Osteoblast (primary cell): ENCODE results near the gene ATP11A. TPM values are rescaled to one million over a fixed set of nuclear protein-coding genes. Genes with fewer than 3 reads are reported as not detected.
"Not testable (repeated sequence)": the region's sequence is repeated elsewhere in the genome, so short reads cannot be mapped to it uniquely, and the experiment has no call there.

Experiments
- DNase-seq: peaks from one replicate; pipeline ENCODE4 v3.0.0; 2011; ENCODE audit warnings: low spot score, mixed read lengths; ENCODE audit not compliant: insufficient read length; ENCODE audit errors: missing footprints
- H2AFZ ChIP-seq: 2 replicates; pipeline ENCODE4 v1.6.0; 2011; ENCODE audit warnings: mild to moderate bottlenecking, low read length
- H3K27ac ChIP-seq: 2 replicates; pipeline ENCODE4 v1.5.1; 2011; ENCODE audit warnings: mild to moderate bottlenecking, low read depth, low read length, moderate library complexity
- H3K27me3 ChIP-seq: 2 replicates; pipeline ENCODE4 v1.6.0; 2012; ENCODE audit warnings: mild to moderate bottlenecking, control low read depth, inconsistent platforms, low read length, moderate library complexity; ENCODE audit not compliant: insufficient read depth
- H3K36me3 ChIP-seq: 2 replicates; pipeline ENCODE4 v1.5.1; 2011; ENCODE audit warnings: mild to moderate bottlenecking, low read length, control low read depth, moderate library complexity; ENCODE audit not compliant: insufficient read depth
- H3K4me1 ChIP-seq: 2 replicates; pipeline ENCODE4 v1.5.1; 2011; ENCODE audit warnings: mild to moderate bottlenecking, low read length, control low read depth, moderate library complexity; ENCODE audit not compliant: insufficient read depth
- H3K4me2 ChIP-seq: 2 replicates; pipeline ENCODE4 v1.6.0; 2011; ENCODE audit warnings: mild to moderate bottlenecking, low read length; ENCODE audit not compliant: insufficient read depth
- H3K4me3 ChIP-seq: fragments of 200-600 bp; sonication (generic); 3 replicates; pipeline ENCODE4 v1.5.1; 2012; ENCODE audit warnings: mild to moderate bottlenecking, low read length, inconsistent platforms; ENCODE audit not compliant: insufficient read depth
- H3K79me2 ChIP-seq: 2 replicates; pipeline ENCODE4 v1.6.0; 2012; ENCODE audit warnings: mild to moderate bottlenecking, low read length, control low read depth, inconsistent platforms; ENCODE audit not compliant: insufficient read depth
- H3K9me3 ChIP-seq: 2 replicates; pipeline ENCODE4 v1.5.1; 2011; ENCODE audit warnings: low read depth, low read length, control low read depth
- H4K20me1 ChIP-seq: 2 replicates; pipeline ENCODE4 v1.6.0; 2012; ENCODE audit warnings: mild to moderate bottlenecking, low read length, control low read depth; ENCODE audit not compliant: insufficient read depth
- CTCF ChIP-seq: IDR thresholded peaks from 2 replicates; pipeline ENCODE4 v1.5.1; 2011; ENCODE audit warnings: mild to moderate bottlenecking, low read depth, low read length, moderate library complexity; ENCODE audit errors: extremely low read depth
- total RNA-seq: library from RNA; depleted of rRNA; stranded (reverse); fragments of >200 nt; gene quantifications from 2 replicates; pipeline ENCODE4 v1.2.3, GENCODE V29; 2012

Gene ATP11A
- total RNA-seq, 1 donor = 7.6 TPM

DNA sequence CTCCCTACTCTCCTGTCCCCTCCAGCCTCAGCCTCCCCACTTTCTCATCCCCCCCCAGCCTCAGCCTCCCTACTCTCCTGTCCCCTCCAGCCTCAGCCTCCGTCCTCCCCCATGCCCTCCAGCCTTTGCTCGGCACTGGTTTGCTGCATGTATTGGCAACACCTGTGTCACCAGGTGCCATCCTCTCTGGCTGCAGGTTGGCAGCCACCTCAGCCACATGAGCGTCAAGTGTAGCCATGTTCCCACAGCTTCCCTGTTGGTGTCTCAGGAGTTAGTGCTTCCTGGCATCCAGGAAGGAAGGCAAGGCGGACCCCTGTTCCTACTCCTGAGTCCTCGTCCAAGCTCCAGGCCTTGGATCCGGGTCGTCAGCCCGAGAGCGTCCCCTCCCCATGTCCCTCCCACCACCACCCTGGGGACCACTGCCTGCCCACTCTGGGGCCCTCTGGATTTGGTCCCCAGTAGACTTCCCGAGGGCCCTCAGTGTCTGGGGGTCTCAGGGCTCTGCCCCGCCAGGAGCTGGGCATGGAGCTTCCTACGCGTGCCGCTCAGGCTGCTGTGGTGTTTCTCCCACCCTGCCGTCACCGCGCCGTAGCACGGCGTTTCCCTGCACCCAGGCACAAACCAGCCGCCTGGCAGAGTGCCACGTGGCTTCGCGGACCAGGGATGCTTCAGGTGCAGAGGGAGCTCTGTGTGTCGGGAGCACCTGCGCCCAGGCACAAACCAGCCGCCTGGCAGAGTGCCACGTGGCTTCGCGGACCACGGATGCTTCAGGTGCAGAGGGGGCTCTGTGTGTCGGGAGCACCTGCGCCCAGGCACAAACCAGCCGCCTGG lies 150.8 kb downstream of the ATP11A start:
- Histone ChIP-seq H3K27ac (no peak overlapping the region), H3K4me1 (no peaks in the 10 kb centered on the region), H3K27me3 (no peaks in the 10 kb centered on the region), H3K4me2 (no peak overlapping the region), H3K9me3 (no peaks in the 10 kb centered on the region), H4K20me1 (no peaks in the 10 kb centered on the region), H3K36me3 (no peaks in the 10 kb centered on the region), H3K4me3 (no peak overlapping the region), H3K79me2 (no peaks in the 10 kb centered on the region), H2AFZ (no peak overlapping the region)
- peak; percentile 76 for DNase-seq
- no peak for TF ChIP-seq CTCF

- H3K4me3 ChIP-seq, H3K4me1 ChIP-seq, H3K4me2 ChIP-seq, H3K27me3 ChIP-seq, H3K27ac ChIP-seq, H4K20me1 ChIP-seq, H3K36me3 ChIP-seq, H3K79me2 ChIP-seq, H2AFZ ChIP-seq, H3K9me3 ChIP-seq: not testable (repeated sequence)
- peak; percentile 41 for DNase-seq
These were observed 151.6 kb downstream of the ATP11A start for GRCh38 chr13:112841303-112842015.

DNA sequence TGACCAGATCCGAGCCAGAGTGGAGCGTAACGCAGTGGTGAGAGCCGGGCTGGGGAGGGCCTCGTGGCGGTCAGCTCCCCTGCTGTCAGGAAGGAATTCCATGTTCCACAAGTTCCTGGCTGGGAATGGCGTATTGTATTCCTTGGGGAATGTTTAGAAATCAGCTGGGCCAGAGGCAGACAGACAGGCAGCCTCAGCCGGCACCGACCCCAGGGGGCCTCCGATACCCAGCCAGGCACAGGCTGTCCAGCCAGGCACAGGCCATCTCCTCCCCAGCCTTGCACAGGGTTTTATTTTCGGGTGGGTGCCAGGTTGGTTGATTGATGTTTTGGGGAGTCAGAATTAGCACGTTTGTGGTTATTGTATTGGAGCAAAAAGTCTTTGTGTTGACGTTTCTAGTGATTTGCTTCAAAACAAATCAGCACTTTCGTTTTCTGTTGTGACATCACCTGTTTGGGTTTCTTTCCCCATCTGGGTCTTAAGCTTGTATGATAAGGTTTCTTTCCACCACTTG lies 152.6 kb downstream of the ATP11A start:
- H4K20me1 ChIP-seq = no peaks in the 10 kb centered on the region
- no peaks in the 10 kb centered on the region for H3K4me1 ChIP-seq
- no peaks in the 10 kb centered on the region for H3K27me3 ChIP-seq
- no peak for TF ChIP-seq CTCF
- peak; percentile 72 for DNase-seq
- H3K36me3 ChIP-seq = no peaks in the 10 kb centered on the region
- no peak overlapping the region for H3K27ac ChIP-seq
- H3K4me3 ChIP-seq = no peak overlapping the region
- no peaks in the 10 kb centered on the region for H3K9me3 ChIP-seq
- H2AFZ ChIP-seq = no peak overlapping the region
- H3K4me2 ChIP-seq = no peak overlapping the region
- no peaks in the 10 kb centered on the region for H3K79me2 ChIP-seq

GRCh38 chr13:112842931-112843391 lies 153.1 kb downstream of the ATP11A start:
- H3K4me2 ChIP-seq = no peak overlapping the region
- no peaks in the 10 kb centered on the region for H3K79me2 ChIP-seq
- no peak overlapping the region for H3K4me3 ChIP-seq
- peak; percentile 64 for DNase-seq
- H3K9me3 ChIP-seq = no peaks in the 10 kb centered on the region
- H3K4me1 ChIP-seq = no peaks in the 10 kb centered on the region
- no peak overlapping the region for H2AFZ ChIP-seq
- TF ChIP-seq CTCF = no peak
- no peaks in the 10 kb centered on the region for H4K20me1 ChIP-seq
- H3K36me3 ChIP-seq = no peaks in the 10 kb centered on the region
- H3K27me3 ChIP-seq = no peaks in the 10 kb centered on the region
- no peak overlapping the region for H3K27ac ChIP-seq
